Right lobe of liver (tissue), 4 donors: ENCODE data around the gene SPPL3.

ENCODE experiments used
- CTCF ChIP-seq, 4 donors: fragments of 200-600 bp in 3 of 4; fragments of 450-650 bp in 1 of 4; IDR thresholded peaks; one replicate each; pipeline versions ENCODE4 v1.5.1 to v1.8.0; 2016 to 2022; ENCODE audit warnings: antibody characterized with exemption in 4 of 4, mild to moderate bottlenecking in 2 of 4
- POLR2A ChIP-seq: fragments of 450-650 bp; IDR thresholded peaks from one replicate; pipeline ENCODE4 v1.6.1; 2017; ENCODE audit warnings: antibody characterized with exemption, mild to moderate bottlenecking
- donor health status: DM: no; HTN: no; CAD: no.
- donor health status: DM: no; HTN: no; CAD: no.
- donor health status: DM: no; HTN: yes; CAD: no.

- no peak for TF ChIP-seq CTCF (IDR thresholded peaks at IDR 0.05)
- TF ChIP-seq POLR2A = no peak
Observed at GRCh38 chr12:120821878-120822277, 82.3 kb downstream of the SPPL3 start.
